Measurements from ENCODE around the gene GREM1.

GREM1 gene
- 0.07 to 0.24 reads per million in 2 donors for total RNA-seq

- DNase-seq = no peak
These were observed at the start of gene GREM1 for GRCh38 chr15:32717426-32718226. Gene GREM1, plus strand, starts transcription at chr15:32718004. Its CDS starts 12,687 bp downstream, at chr15:32730691.

- no peak for DNase-seq
These were observed 48.9 kb upstream of the GREM1 start for GRCh38 chr15:32668942-32669341.

DNA sequence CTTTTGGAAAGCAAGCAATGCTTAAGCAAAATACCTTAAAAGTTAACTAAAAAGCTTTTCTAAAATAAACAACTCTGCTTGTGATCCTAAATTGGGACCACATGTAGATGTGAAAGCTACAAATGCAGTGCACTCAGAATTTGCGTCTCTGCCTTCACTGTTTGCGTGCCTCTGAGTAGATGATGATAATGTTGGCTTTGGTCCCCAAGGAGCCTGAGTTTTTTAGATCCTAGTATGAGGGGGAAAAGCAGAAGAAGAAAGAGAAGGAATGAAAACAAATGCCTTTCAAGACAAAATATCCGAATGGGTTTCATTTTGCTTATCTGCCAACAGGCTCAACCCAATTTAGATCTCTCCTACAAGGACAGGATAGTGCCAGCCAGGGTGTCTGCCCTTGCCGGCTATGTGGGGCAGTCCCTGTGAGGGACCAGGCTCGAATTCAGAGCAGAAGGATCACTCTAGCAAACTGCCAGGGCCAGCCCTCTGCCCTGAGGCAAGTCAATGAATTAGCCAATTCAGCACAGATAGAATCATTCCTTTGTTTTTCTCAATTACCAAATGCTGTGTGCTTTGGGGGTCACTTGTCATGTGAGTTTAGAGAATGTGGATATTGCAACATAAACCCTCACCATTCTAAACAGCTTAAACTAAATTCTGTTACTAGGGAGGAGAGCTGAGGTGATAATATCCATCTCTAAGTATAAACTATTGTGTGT lies 47.8 kb upstream of the GREM1 start:
- DNase-seq = no peak

GRCh38 chr15:32670623-32671022 lies 47.2 kb upstream of the GREM1 start:
- DNase-seq = no peak

GRCh38 chr15:32671339-32672325 lies 46.2 kb upstream of the GREM1 start:
- DNase-seq = no peak

DNA sequence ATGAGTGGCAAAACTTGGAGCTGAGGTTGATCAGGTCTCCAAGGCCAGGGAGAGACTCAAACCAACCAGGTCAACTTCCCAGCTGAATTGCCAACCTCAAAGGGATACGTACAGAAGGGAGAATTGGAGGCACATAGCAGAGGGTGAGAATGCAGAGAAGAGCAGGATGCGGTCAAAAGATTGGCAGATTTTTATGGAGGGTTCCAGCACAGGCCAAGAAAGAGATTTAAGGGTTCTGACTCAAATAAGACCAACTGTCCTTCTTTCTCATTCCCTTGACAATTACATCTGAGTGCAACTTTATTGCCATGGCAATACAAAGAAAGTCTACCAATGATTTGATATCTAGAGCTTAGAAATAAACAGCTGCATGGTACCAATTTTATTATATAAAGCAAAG lies 43.1 kb upstream of the GREM1 start:
- no peak for DNase-seq

DNA sequence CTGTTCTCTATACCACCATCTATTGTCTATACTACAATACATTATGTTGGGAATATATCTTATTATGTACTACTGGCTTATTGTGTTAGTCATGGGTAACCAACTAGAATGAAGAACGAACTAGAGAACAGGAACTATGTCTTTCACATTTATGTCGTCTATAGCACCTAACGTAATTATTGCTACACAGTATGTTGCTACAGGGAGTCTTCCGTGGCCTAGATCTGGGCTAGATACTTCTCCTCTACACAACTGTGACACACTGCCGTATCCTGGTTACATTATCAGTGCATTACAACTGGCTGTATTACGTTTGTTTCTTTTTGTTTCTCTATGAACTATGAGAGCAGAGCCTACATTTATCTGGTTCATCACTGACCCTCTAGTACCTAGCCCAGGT lies 42.3 kb upstream of the GREM1 start:
- DNase-seq = no peak

DNA sequence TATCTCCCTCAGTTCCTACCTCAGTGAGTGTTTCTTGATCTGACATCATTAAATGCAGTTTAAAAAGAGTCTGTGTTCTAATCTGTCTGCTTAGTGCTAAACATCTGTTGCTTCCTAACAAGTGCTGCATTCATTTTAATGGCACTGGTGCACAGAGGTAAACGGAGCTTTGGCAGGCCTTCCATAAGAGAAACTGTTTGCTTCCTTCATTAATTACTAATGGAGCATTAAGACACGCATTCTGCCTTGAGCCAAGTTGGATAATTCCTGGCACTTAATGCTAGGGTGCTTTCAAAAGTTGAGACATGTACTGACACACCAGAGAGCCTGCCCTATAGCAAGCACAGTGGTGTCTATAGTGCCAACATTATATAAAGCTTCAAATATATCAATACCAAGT lies 41.6 kb upstream of the GREM1 start:
- no peak for DNase-seq

GRCh38 chr15:32677238-32677750 lies 40.5 kb upstream of the GREM1 start:
- no peak for DNase-seq

DNA sequence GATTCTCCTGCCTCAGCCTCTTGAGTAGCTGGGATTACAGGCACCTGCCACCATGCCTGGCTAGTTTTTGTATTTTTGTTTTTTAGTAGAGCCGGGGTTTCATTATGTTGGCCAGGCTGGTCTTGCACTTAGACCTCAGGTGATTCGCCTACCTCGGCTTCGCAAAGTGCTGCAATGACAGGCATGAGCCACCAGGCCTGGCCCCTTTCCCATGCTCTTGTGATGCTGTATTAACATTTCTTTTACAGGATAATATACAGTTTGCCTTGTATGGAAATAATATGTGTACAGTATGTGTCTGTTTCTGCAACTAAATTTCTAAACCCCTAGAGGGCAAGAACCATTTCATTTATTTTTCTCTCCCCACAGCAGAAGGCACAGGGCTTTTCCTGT lies 38.5 kb upstream of the GREM1 start:
- DNase-seq = no peak

DNA sequence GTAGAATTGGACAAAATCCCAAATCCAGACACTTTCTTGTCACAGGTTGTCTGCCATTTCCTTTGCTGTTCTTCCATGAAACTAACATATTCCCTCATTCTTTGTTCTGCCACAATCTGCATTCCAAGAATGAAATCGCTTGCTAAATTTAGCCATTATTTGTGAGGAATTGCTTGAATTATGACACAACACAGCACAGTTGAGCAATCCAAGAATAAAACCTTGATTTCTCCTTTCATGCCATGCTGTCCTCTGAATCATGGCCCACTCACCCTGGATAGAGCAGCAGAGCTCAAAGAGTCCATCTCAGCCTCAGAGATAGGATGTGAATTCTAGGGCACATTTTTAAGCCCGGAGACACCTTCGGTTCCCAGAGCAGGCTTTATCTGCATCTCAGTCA lies 35.2 kb upstream of the GREM1 start:
- DNase-seq = no peak

DNA sequence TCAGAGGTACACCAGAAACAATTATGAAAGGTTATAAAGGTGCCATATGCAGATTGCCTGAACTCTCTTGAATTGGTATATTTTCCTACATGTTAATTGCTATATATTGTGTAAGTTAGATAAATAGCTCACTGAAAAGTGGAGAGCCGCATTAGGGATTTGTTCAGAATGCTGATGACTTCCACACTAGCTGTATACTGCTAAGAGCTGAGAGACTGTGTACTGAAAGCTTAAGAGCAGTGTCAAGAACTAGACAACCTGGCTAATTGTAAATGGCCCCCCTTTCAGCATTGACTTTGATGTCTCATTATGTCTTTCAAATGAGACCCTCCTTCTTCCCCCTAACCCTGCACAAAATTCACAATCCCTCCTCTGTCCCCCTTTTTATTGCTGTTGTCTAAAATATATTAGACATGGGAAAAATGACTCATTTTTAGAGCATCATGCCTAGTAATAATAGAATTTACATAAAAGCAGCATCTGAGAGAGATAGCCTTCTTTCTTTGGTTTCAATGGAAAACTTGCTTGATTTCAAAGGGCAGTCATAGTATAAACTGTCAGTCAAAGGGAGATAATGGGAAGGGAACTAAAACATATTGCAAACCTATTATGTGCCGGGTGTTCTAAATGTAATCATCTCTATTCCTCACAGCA lies 34.7 kb upstream of the GREM1 start:
- DNase-seq = no peak

DNA sequence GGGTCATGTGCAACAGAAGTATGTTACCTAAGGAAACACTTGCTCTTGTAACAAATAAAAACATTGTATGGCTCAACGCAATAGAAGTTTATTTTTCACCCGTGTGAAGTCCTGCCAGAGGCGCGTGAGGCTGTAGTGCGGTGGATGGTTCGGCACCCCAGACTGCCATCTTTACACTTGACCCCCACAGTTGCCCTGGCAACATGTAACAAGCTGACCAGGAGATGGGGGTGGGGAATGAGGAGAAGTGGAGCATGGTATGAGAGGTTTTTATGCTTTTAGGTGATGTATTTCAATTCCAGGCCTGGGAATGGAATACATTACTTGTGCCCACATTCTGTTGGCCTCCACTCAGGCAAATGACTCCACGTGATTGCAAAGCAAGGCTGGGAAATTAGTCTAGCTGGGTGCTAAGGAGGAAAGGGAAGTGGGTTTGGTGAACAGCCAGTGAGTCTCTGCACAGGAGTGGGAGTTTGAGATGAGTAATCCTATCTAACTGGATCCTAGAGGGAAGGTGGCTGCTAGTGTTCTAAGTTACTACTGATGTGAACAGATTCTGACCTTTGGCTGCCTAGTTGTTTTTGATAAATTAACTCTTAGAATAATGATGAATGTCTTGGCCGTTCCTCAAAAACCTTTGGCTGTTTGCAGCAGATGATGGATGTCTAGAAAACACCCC lies 33.8 kb upstream of the GREM1 start:
- no peak for DNase-seq

- DNase-seq = no peak
These were observed 32.2 kb upstream of the GREM1 start for GRCh38 chr15:32685576-32685975.

DNA sequence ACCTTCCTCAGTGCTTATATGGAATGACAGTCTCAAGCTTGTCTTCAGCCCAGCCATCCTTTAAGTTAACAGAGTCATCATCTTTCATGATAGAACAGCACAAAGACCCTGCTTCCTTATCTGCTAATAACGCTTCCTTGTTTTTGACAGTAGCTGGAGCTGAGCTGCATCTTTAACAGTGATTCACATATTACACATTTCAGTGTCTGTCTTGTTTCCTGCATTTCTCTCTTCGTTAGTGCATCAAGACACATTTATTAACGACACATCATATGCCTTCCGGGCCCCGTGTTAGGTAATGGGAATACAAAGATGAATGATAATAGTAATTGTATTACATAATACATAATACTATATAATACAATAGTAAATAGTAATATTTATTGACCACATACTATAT lies 30.2 kb upstream of the GREM1 start:
- no peak for DNase-seq

DNA sequence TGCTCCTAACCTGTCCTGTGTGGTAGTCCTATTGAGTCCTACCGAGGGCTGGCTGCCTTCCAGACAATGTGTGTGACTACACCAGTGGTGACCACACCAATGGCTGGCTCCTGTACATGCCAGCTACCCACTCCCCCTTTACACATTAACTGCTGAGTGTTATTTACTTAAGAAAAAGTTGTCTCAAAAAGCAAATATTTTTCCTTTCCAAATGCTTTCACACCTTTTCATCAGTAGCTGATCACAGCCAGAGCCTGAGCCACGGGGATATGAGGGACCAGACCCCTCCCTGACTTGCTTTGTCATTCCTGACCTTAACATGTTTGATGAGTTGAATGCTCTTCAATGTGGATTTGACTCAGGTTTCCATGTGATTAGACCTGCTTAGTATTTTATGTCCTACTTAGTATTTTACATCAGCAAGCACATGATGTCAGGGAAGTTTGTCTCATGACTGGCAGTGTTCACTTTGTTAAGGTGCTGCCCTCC lies 29.6 kb upstream of the GREM1 start:
- no peak for DNase-seq

- no peak for DNase-seq
These were observed 26.7 kb upstream of the GREM1 start for GRCh38 chr15:32690941-32691688.

GRCh38 chr15:32691689-32692038 lies 26.1 kb upstream of the GREM1 start:
- no peak for DNase-seq

DNA sequence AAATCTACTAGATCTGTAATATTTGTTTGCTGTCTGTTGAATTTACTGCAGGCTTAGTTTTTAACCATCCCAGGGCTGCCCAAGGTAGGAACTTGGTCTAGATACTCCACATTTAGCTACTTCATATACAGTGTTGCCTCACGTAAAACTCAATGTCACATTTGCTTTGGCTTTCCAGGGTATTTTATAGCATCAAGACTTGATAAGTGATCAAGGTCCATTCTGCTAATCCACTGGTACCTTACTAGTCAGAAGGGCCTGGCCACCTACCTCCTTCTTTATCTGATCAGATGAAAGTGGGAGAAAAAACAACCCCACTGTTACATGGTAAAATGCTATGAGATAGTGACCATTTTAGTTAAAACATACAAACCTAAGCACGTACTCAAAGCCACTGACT lies 25.5 kb upstream of the GREM1 start:
- DNase-seq = no peak

DNA sequence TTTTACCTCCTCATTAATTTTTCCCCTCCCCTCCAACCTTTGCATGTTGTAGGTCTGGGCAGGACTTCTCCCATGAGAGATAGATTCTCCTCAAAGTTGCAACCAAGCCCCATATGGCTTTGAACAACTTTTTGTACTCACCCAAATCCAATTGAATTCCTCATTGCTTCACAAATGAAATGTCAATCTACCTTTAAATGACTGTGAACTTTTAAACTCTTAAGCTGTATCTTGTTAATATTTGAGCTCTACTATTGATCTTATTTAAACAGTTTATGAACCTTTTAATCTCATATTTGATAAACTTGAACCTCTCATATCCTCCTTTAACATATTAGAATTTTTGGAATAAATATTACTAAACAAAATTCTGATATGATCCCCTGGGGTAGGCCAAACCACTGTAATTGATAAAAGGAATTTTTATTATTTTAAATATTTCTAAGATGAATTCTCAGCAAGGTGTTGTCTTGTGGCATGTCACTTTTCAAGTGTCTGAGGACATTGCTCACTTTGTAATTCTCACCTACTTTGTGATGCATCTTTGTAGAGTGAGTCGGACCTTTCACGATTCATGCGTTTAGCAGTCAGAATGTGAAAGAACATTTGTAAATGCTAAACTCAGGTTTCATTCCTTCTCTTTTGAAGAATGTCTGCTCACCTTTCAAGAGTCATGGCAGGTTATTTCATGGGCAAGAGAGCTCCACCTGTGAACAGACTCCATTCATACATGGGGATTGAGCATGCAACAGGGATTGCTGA lies 23.4 kb upstream of the GREM1 start:
- no peak for DNase-seq
